GM10266 (cell line): ENCODE results near the gene SZRD1.

Experiments used
- DNase-seq: peaks from one replicate; pipeline ENCODE4 v3.0.0; 2012; ENCODE audit errors: extremely low spot score
- CTCF ChIP-seq: IDR thresholded peaks from 2 replicates; pipeline ENCODE4 v1.5.1; 2012; ENCODE audit warnings: mild to moderate bottlenecking, low read depth; ENCODE audit not compliant: control insufficient read depth, insufficient read depth; ENCODE audit errors: missing control alignments

SZRD1 gene

GRCh38 chr1:16442941-16443340 is 75.9 kb downstream of the SZRD1 start:
- no peak for TF ChIP-seq CTCF
- no peak for DNase-seq

GRCh38 chr1:16443975-16444770 is 77.1 kb downstream of the SZRD1 start:
- DNase-seq = no peak
- TF ChIP-seq CTCF = no peak

- no peak for DNase-seq
- TF ChIP-seq CTCF = no peak
These were observed 78.0 kb downstream of the SZRD1 start for GRCh38 chr1:16445052-16445451.

GRCh38 chr1:16446116-16446515 is 79.1 kb downstream of the SZRD1 start:
- DNase-seq = no peak
- TF ChIP-seq CTCF = no peak

- TF ChIP-seq CTCF = no peak
- DNase-seq = no peak
These were observed 80.6 kb downstream of the SZRD1 start for GRCh38 chr1:16447641-16448040.
